SK-N-SH (cell line): ENCODE results near the gene PRX. TPM values are rescaled to one million over a fixed set of nuclear protein-coding genes. Genes with fewer than 3 reads are reported as not detected.

Source experiments
- CTCF ChIA-PET: fragments of 300-600, 350-600 bp; formaldehyde crosslinking; extraction: SDS; loops from one replicate; lab custom pipeline; 2021; lab: Yijun Ruan, JAX
- POLR2A ChIA-PET: fragments of 350-600 bp; sonication (Branson Sonifier 250); formaldehyde crosslinking; extraction: SDS; loops from one replicate; lab custom pipeline; 2020; ENCODE audit warnings: antibody characterized with exemption, inconsistent platforms; lab: Yijun Ruan, JAX
- DNase-seq: peaks from one replicate; pipeline ENCODE4 v3.0.0; 2012
- H2AFZ ChIP-seq: fragments of 200-600 bp; sonication (generic); 2 replicates; pipeline ENCODE4 v1.8.1; 2016; ENCODE audit warnings: antibody characterized with exemption, mild to moderate bottlenecking, low read depth
- H3F3A ChIP-seq: fragments of 200-600 bp; sonication (generic); replicated peaks from 2 replicates; pipeline ENCODE3; 2016; ENCODE audit warnings: antibody characterized with exemption, mild to moderate bottlenecking; ENCODE audit not compliant: insufficient read depth
- H3K27ac ChIP-seq, 2 experiments: fragments of 200-500 bp in 1 of 2; fragments of 200-600 bp in 1 of 2; sonication (Bioruptor generic) in 1 of 2; sonication (generic), shearing (Covaris generic) in 1 of 2; 2 replicates each; pipeline versions ENCODE4 v1.5.1 to v1.6.1; 2014 to 2016; ENCODE audit warnings: low read depth in 2 of 2, inconsistent platforms in 1 of 2, low read length in 1 of 2, mild to moderate bottlenecking in 1 of 2, mixed read lengths in 1 of 2
- H3K27me3 ChIP-seq: fragments of 200-600 bp; sonication (generic), shearing (Covaris generic); 2 replicates; pipeline ENCODE4 v1.6.1; 2016; ENCODE audit warnings: mixed run types; ENCODE audit not compliant: insufficient read depth
- H3K36me3 ChIP-seq, 2 experiments: fragments of 200-500 bp in 1 of 2; fragments of 200-600 bp in 1 of 2; sonication (Bioruptor generic) in 1 of 2; sonication (generic) in 1 of 2; replicated peaks in 1 of 2; 2 replicates each; pipeline versions ENCODE3 to v1.5.1; 2014 to 2016; ENCODE audit warnings: low read length in 1 of 2, mild to moderate bottlenecking in 1 of 2; ENCODE audit not compliant: insufficient read depth in 2 of 2, control insufficient read depth in 1 of 2
- H3K4me1 ChIP-seq, 2 experiments: fragments of 200-500 bp in 1 of 2; fragments of 200-600 bp in 1 of 2; sonication (Bioruptor generic) in 1 of 2; sonication (generic), shearing (Covaris generic) in 1 of 2; 2 replicates each; pipeline versions ENCODE4 v1.5.1 to v1.6.1; 2014 to 2016; ENCODE audit warnings: low read depth in 1 of 2, low read length in 1 of 2, mixed run types in 1 of 2; ENCODE audit not compliant: insufficient read depth in 2 of 2, control insufficient read depth in 1 of 2
- H3K4me2 ChIP-seq: fragments of 200-600 bp; sonication (generic), shearing (Covaris generic); 2 replicates; pipeline ENCODE4 v1.6.1; 2017; ENCODE audit warnings: mixed run types
- H3K4me3 ChIP-seq, 2 experiments: fragments of 200-500 bp in 1 of 2; fragments of 200-600 bp in 1 of 2; sonication (Bioruptor generic) in 1 of 2; sonication (generic), shearing (Covaris generic) in 1 of 2; 2 replicates each; pipeline versions ENCODE4 v1.5.1 to v1.8.1; 2014 to 2016; ENCODE audit warnings: low read depth in 2 of 2, inconsistent platforms in 1 of 2, low read length in 1 of 2, mild to moderate bottlenecking in 1 of 2, mixed read lengths in 1 of 2, moderate library complexity in 1 of 2
- H3K79me2 ChIP-seq: fragments of 200-600 bp; sonication (generic); 2 replicates; pipeline ENCODE4 v1.8.1; 2017; ENCODE audit warnings: mild to moderate bottlenecking; ENCODE audit not compliant: insufficient read depth
- H3K9ac ChIP-seq: fragments of 200-600 bp; sonication (generic); 2 replicates; pipeline ENCODE4 v1.6.1; 2017; ENCODE audit warnings: mixed run types
- H3K9me2 ChIP-seq: fragments of 200-600 bp; sonication (generic); 2 replicates; pipeline ENCODE4 v1.6.1; 2017; ENCODE audit warnings: mixed run types
- H3K9me3 ChIP-seq: fragments of 200-600 bp; sonication (generic); 2 replicates; pipeline ENCODE4 v1.6.1; 2017; ENCODE audit warnings: mixed run types, mild to moderate bottlenecking, moderate library complexity
- H4K20me1 ChIP-seq: fragments of 200-600 bp; sonication (generic); 2 replicates; pipeline ENCODE4 v1.6.1; 2017; ENCODE audit warnings: mild to moderate bottlenecking, mixed run types; ENCODE audit not compliant: insufficient read depth
- EZH2phosphoT487 ChIP-seq: fragments of 200-600 bp; sonication (generic); IDR thresholded peaks from 2 replicates; pipeline ENCODE4 v1.6.1; 2017; ENCODE audit warnings: low read depth, mixed run types, mild to moderate bottlenecking, antibody characterized with exemption, moderate library complexity, borderline replicate concordance
- FOXM1 ChIP-seq: IDR thresholded peaks from 2 replicates; pipeline ENCODE4 v1.4.0; 2012; ENCODE audit warnings: low read depth, mild to moderate bottlenecking
- GABPA ChIP-seq: IDR thresholded peaks from 2 replicates; pipeline ENCODE4 v1.4.0; 2012; ENCODE audit warnings: low read depth, mild to moderate bottlenecking
- GATA2 ChIP-seq: sonication (generic); formaldehyde crosslinking; IDR thresholded peaks from 2 replicates; pipeline ENCODE4 v1.5.0; 2020; ENCODE audit warnings: mild to moderate bottlenecking, missing genetic modification reagents
- JUND ChIP-seq: IDR thresholded peaks from 2 replicates; pipeline ENCODE4 v1.4.0; 2012
- MEF2A ChIP-seq: IDR thresholded peaks from 2 replicates; pipeline ENCODE4 v1.4.0; 2012; ENCODE audit warnings: low read depth, borderline replicate concordance
- MXI1 ChIP-seq: IDR thresholded peaks from 2 replicates; pipeline ENCODE4 v1.6.1; 2012; ENCODE audit warnings: mild to moderate bottlenecking, low read depth, low read length, improper control_type of control experiment
- NFIC ChIP-seq: IDR thresholded peaks from 2 replicates; pipeline ENCODE4 v1.4.0; 2012; ENCODE audit warnings: borderline replicate concordance
- NRF1 ChIP-seq: IDR thresholded peaks from 2 replicates; pipeline ENCODE4 v1.6.1; 2012; ENCODE audit warnings: low read depth, mild to moderate bottlenecking, low read length
- POLR2AphosphoS5 ChIP-seq: IDR thresholded peaks from 2 replicates; pipeline ENCODE4 v1.6.1; 2012; ENCODE audit warnings: low read depth, low read length
- RCOR1 ChIP-seq: fragments of 150-350 bp; IDR thresholded peaks from 2 replicates; pipeline ENCODE4 v1.6.1; 2017; ENCODE audit warnings: antibody characterized with exemption, low read length
- RFX5 ChIP-seq: IDR thresholded peaks from 2 replicates; pipeline ENCODE4 v1.6.1; 2012; ENCODE audit warnings: mild to moderate bottlenecking, improper control_type of control experiment, low read length
- RXRA ChIP-seq: IDR thresholded peaks from 2 replicates; pipeline ENCODE4 v1.4.0; 2012; ENCODE audit warnings: low read depth, mild to moderate bottlenecking, borderline replicate concordance
- TAF1 ChIP-seq: IDR thresholded peaks from 2 replicates; pipeline ENCODE4 v1.6.1; 2012; ENCODE audit warnings: low read depth, mild to moderate bottlenecking, low read length, moderate library complexity, borderline replicate concordance
- TCF12 ChIP-seq: IDR thresholded peaks from 2 replicates; pipeline ENCODE4 v1.4.0; 2012
- YY1 ChIP-seq: IDR thresholded peaks from 2 replicates; pipeline ENCODE4 v1.4.0; 2012; ENCODE audit warnings: low read depth, mild to moderate bottlenecking
- WGBS: methylation state at CpG from one replicate; pipeline ENCODE4 v1.1.6; 2017; ENCODE audit warnings: low lambda C conversion rate; 5-methylcytosine and 5-hydroxymethylcytosine counted together
- polyA plus RNA-seq, 3 experiments: library from polyadenylated mRNA; depleted of rRNA; stranded (reverse); fragments of >200 nt; gene quantifications; 2 replicates each; pipeline ENCODE4 v1.2.3, GENCODE V29; 2012
- TF ChIP-seq, protein P1 (sequence below): IDR thresholded peaks from 2 replicates; pipeline ENCODE4 v1.4.0; 2012; ENCODE audit warnings: low read depth, borderline replicate concordance
- TF ChIP-seq, protein P2 (sequence below): fragments of 200-600 bp; sonication (generic); IDR thresholded peaks from 2 replicates; pipeline ENCODE4 v1.6.1; 2017; ENCODE audit warnings: antibody characterized with exemption, mild to moderate bottlenecking, moderate library complexity
- TF ChIP-seq, protein P3 (sequence below): IDR thresholded peaks from 2 replicates; pipeline ENCODE4 v1.6.1; 2012; ENCODE audit warnings: mild to moderate bottlenecking, low read depth, low read length, moderate library complexity
- TF ChIP-seq, protein P4 (sequence below): fragments of 150-350 bp; IDR thresholded peaks from 2 replicates; pipeline ENCODE4 v1.6.1; 2016; ENCODE audit warnings: mild to moderate bottlenecking, low read depth, low read length

Gene PRX
- polyA plus RNA-seq, 1 of the 3 experiments (the other 2 are of a cell fraction), result 2.2 TPM

DNA sequence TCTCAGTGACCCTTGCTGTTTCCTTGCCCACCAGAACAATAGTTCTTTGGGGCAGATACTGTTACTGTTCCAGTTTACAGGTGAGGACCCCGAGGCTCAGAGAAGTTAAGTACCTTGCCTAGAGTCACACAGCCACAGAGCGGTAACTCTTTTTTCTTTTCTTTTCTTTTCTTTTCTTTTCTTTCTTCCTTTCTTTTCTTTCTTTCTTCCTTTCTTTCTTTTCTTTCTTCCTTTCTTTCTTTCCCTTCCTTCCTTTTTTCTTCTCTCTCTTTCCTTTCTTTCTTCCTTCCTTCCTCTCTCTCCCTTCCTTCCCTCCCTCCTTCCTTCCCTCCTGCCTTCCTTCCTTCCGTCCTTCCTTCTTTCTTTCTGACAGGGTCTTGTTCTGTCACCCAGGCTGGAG, 4.9 kb upstream of the PRX start:
- Histone ChIP-seq H3K9ac (no peak overlapping the region), H3K4me2 (no peak overlapping the region), H3K9me3 (no peaks in the 10 kb centered on the region), H3K36me3 (peaks cover 7 to 11% of the 10 kb centered on the region in 2 experiments), H3K4me1 (peaks cover 6 to 10% of the 10 kb centered on the region in 2 experiments; a peak in 3 of 4 replicates), H3K9me2 (no peaks in the 10 kb centered on the region), H3K27ac (no peak overlapping the region), H2AFZ (no peak overlapping the region), H3K79me2 (peaks cover 16% of the 10 kb centered on the region), H3K4me3 (no peak overlapping the region), H3F3A (peaks cover 26% of the 10 kb centered on the region), H4K20me1 (no peaks in the 10 kb centered on the region)
- WGBS, result 80% methylated on average over 3 of the region's 3 CpGs
- no peak for DNase-seq
- CTCF ChIA-PET, result interaction anchor here (0.6 to 1.4 kb wide), 2 partner anchors 27 to 279 kb away, joined by 3 to 4 read pairs; no protein-coding TSS in a partner anchor
- TF ChIP-seq MXI1 (no peak), MEF2A (no peak), RXRA (no peak), GATA2 (no peak), TCF12 (no peak), TAF1 (no peak), POLR2AphosphoS5 (no peak), NFIC (no peak), RCOR1 (no peak), EZH2phosphoT487 (no peak), GABPA (no peak), RFX5 (no peak), FOXM1 (no peak), JUND (no peak), NRF1 (no peak), YY1 (no peak)
- TF ChIP-seq, protein P1, sequence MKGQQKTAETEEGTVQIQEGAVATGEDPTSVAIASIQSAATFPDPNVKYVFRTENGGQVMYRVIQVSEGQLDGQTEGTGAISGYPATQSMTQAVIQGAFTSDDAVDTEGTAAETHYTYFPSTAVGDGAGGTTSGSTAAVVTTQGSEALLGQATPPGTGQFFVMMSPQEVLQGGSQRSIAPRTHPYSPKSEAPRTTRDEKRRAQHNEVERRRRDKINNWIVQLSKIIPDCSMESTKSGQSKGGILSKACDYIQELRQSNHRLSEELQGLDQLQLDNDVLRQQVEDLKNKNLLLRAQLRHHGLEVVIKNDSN, result no peak
- TF ChIP-seq, protein P2, sequence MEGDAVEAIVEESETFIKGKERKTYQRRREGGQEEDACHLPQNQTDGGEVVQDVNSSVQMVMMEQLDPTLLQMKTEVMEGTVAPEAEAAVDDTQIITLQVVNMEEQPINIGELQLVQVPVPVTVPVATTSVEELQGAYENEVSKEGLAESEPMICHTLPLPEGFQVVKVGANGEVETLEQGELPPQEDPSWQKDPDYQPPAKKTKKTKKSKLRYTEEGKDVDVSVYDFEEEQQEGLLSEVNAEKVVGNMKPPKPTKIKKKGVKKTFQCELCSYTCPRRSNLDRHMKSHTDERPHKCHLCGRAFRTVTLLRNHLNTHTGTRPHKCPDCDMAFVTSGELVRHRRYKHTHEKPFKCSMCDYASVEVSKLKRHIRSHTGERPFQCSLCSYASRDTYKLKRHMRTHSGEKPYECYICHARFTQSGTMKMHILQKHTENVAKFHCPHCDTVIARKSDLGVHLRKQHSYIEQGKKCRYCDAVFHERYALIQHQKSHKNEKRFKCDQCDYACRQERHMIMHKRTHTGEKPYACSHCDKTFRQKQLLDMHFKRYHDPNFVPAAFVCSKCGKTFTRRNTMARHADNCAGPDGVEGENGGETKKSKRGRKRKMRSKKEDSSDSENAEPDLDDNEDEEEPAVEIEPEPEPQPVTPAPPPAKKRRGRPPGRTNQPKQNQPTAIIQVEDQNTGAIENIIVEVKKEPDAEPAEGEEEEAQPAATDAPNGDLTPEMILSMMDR, result no peak
- TF ChIP-seq, protein P3, sequence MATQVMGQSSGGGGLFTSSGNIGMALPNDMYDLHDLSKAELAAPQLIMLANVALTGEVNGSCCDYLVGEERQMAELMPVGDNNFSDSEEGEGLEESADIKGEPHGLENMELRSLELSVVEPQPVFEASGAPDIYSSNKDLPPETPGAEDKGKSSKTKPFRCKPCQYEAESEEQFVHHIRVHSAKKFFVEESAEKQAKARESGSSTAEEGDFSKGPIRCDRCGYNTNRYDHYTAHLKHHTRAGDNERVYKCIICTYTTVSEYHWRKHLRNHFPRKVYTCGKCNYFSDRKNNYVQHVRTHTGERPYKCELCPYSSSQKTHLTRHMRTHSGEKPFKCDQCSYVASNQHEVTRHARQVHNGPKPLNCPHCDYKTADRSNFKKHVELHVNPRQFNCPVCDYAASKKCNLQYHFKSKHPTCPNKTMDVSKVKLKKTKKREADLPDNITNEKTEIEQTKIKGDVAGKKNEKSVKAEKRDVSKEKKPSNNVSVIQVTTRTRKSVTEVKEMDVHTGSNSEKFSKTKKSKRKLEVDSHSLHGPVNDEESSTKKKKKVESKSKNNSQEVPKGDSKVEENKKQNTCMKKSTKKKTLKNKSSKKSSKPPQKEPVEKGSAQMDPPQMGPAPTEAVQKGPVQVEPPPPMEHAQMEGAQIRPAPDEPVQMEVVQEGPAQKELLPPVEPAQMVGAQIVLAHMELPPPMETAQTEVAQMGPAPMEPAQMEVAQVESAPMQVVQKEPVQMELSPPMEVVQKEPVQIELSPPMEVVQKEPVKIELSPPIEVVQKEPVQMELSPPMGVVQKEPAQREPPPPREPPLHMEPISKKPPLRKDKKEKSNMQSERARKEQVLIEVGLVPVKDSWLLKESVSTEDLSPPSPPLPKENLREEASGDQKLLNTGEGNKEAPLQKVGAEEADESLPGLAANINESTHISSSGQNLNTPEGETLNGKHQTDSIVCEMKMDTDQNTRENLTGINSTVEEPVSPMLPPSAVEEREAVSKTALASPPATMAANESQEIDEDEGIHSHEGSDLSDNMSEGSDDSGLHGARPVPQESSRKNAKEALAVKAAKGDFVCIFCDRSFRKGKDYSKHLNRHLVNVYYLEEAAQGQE, result no peak
- TF ChIP-seq, protein P4, sequence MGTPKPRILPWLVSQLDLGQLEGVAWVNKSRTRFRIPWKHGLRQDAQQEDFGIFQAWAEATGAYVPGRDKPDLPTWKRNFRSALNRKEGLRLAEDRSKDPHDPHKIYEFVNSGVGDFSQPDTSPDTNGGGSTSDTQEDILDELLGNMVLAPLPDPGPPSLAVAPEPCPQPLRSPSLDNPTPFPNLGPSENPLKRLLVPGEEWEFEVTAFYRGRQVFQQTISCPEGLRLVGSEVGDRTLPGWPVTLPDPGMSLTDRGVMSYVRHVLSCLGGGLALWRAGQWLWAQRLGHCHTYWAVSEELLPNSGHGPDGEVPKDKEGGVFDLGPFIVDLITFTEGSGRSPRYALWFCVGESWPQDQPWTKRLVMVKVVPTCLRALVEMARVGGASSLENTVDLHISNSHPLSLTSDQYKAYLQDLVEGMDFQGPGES, result no peak
- TF ChIP-seq, all 33 proteins: peak for 0
- POLR2A ChIA-PET, result no interaction called here
- no peaks in the 10 kb centered on the region for H3K27me3 ChIP-seq
